ENCODE results near the gene PTK6.
"Not testable (repeated sequence)": the region's sequence is repeated elsewhere in the genome, so short reads cannot be mapped to it uniquely, and the experiment has no call there.

The PTK6 gene

DNA sequence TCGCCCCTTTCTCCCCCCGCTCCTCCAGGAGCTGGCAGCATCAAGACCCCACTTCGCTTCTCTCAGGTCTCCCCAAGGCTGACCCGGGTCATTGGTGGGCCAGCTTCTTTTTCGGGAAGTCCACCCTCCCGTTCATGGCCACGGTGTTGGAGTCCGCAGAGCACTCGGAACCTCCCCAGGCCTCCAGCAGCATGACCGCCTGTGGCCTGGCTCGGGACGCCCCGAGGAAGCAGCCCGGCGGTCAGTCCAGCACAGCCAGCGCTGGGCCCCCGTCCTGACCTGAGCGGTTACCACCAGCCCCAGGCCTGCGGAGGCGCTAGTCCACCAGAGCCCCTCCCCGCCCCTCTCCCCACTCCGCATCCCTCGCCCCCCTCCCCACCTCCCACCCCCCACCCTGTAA, 15.6 kb downstream of the PTK6 start:
- TF ChIP-seq FOXP2 (optimal IDR thresholded peaks at IDR 0.05; ENCODE audit: control extremely low read depth, extremely low read length, insufficient read depth): no peak
- Histone ChIP-seq H3K27ac (no peak overlapping the region), H3K36me3 (ENCODE audit: insufficient read depth, low read length) (peaks cover 13% of the 10 kb centered on the region; the same call in 1 of the 2 replicates), H3K9ac (ENCODE audit: insufficient read length) (peak overlapping the region; percentile 81), H3K9me3 (ENCODE audit: low read depth, low read length) (no peaks in the 10 kb centered on the region; the same call in 1 of the 2 replicates), H3K4me3 (peak overlapping the region; percentile 92)
- no peak for DNase-seq (ENCODE audit: low read depth, low spot score)

DNA sequence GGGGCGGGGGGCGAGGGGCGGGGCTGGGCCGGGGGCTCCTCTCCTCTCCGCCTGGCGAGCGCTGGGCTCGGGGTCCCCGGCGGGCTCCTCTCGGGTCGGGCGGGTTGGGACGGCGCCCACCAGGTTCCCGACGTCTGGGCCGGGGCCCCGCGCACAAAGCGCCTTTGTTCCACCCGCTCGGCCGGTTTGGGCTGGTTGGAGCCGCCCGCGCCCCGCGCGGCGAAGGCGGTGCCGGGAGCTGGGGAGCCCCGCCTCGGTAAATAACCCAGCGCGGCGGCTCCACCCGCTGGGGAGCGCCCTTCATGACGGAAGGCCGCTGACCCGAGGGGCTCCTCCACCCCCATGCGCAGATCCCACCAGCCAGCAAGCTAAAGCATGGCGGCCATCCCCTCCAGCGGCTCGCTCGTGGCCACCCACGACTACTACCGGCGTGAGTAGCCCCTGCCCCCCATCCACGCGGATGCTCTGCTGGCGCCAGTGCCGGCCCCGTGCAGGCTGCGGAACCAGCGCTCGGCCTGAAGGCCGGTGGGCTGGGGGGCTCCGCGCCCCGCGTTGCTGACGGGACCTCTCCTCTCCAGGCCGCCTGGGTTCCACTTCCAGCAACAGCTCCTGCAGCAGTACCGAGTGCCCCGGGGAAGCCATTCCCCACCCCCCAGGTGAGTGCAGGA, 16.1 kb downstream of the PTK6 start:
- Histone ChIP-seq H3K4me3 (peak overlapping the region; percentile 92), H3K9ac (ENCODE audit: insufficient read length) (peak overlapping the region; percentile 81), H3K9me3 (ENCODE audit: low read depth, low read length) (no peaks in the 10 kb centered on the region; the same call in 1 of the 2 replicates), H3K36me3 (ENCODE audit: insufficient read depth, low read length) (peaks cover 13% of the 10 kb centered on the region; the same call in 1 of the 2 replicates), H3K27ac (no peak overlapping the region; the same call in 1 of the 2 replicates)
- DNase-seq (ENCODE audit: low read depth, low spot score): no peak
- TF ChIP-seq POLR2AphosphoS5 (IDR thresholded peaks at IDR 0.05; ENCODE audit: borderline replicate concordance, low read depth, low read length) (no peak), EZH2 (IDR thresholded peaks at IDR 0.05) (no peak), FOXP2 (optimal IDR thresholded peaks at IDR 0.05; ENCODE audit: control extremely low read depth, extremely low read length, insufficient read depth) (no peak)

DNA sequence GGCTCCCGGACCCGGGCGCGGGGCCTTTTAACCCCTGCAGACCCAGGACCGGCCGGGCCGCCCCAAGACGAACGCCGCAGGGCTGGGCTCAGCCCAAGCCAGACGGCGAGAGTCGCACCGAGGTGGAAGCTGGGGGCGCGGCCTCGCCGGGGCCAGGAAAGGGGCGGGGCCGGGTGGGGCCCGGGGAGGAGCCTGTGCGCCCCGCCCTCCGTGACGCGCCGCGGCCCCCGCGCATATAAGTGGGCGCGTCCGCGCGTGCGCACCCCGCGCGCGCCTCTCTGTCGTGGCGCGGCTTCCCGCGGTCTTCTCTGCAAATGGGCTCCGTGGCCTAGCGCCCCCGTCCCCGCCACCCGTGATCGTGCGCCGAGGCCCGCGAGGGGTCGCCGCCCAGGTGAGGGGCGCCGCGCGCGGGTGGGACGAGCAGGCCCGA, 16.7 kb downstream of the PTK6 start, which contains the start of gene PPDPF:
Gene PPDPF, plus strand, starts transcription at position 262 of the 430 bp plus-strand sequence. CDS start 544 bp downstream, outside the sequence.
- no peak for TF ChIP-seq EZH2 (IDR thresholded peaks at IDR 0.05)
- peak; percentile 78 for TF ChIP-seq POLR2AphosphoS5 (IDR thresholded peaks at IDR 0.05; ENCODE audit: borderline replicate concordance, low read depth, low read length)
- H3K9ac ChIP-seq (ENCODE audit: insufficient read length): peak within 1 kb of the TSS; percentile 81
- H3K36me3 ChIP-seq (ENCODE audit: insufficient read depth, low read length): peaks cover 13% of the 10 kb centered on the region; the same call in 1 of the 2 replicates
- DNase-seq (ENCODE audit: low read depth, low spot score): no peak
- H3K27ac ChIP-seq: no peak within 1 kb of the TSS; the same call in 1 of the 2 replicates
- no peaks in the 10 kb centered on the region; the same call in 1 of the 2 replicates for H3K9me3 ChIP-seq (ENCODE audit: low read depth, low read length)
- H3K4me3 ChIP-seq: peak within 1 kb of the TSS; percentile 92

DNA sequence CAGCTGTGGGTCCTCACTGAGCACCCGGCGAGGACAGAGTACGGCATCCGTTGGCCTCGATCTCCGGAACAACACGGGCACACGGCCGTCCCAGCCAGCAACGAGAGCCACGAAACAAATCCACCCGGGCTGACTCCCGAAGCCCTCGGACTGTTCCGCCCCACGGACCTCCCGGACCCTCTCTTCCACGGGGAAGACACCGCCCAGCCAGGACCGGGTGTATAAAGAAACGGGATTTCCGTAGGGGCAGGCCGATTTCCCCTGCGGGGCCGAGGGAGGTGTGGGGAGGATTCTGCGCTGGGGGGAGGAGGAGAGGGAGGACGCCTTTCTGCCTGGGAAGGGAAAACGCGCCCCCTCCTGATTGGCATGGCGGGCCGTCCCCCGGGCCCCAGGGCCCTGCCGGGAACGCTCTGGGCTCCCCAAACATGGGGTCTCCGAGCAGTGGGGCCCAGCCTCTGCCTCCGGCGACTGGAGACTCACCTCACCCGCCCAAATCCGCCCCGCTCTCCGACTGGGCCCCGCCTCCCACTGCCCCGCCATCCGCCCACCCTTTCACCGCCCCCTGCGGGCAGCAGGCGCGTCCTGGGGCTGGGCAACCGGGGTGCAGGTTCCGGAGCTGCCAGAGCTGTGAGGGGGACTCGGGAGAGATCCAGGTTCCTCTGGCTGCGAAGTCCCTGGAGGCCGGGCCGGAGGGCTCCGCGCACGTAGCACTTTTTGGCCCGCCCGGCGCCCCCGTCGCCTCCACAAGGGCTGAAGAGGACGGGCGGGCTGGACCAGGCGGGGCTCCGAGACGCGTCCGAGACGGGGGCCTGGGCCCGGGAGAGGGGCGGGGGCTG, 17.3 kb downstream of the PTK6 start:
- Histone ChIP-seq H3K4me3 (peak overlapping the region; percentile 92), H3K9ac (ENCODE audit: insufficient read length) (peak overlapping the region; percentile 45), H3K27ac (no peak overlapping the region), H3K36me3 (ENCODE audit: insufficient read depth, low read length) (peaks cover 13% of the 10 kb centered on the region; the same call in 1 of the 2 replicates), H3K9me3 (ENCODE audit: low read depth, low read length) (no peaks in the 10 kb centered on the region; the same call in 1 of the 2 replicates)
- TF ChIP-seq EZH2 (IDR thresholded peaks at IDR 0.05): no peak
- TF ChIP-seq FOXP2 (optimal IDR thresholded peaks at IDR 0.05; ENCODE audit: control extremely low read depth, extremely low read length, insufficient read depth): no peak
- no peak for TF ChIP-seq POLR2AphosphoS5 (IDR thresholded peaks at IDR 0.05; ENCODE audit: borderline replicate concordance, low read depth, low read length)
- no peak for DNase-seq (ENCODE audit: low read depth, low spot score)

DNA sequence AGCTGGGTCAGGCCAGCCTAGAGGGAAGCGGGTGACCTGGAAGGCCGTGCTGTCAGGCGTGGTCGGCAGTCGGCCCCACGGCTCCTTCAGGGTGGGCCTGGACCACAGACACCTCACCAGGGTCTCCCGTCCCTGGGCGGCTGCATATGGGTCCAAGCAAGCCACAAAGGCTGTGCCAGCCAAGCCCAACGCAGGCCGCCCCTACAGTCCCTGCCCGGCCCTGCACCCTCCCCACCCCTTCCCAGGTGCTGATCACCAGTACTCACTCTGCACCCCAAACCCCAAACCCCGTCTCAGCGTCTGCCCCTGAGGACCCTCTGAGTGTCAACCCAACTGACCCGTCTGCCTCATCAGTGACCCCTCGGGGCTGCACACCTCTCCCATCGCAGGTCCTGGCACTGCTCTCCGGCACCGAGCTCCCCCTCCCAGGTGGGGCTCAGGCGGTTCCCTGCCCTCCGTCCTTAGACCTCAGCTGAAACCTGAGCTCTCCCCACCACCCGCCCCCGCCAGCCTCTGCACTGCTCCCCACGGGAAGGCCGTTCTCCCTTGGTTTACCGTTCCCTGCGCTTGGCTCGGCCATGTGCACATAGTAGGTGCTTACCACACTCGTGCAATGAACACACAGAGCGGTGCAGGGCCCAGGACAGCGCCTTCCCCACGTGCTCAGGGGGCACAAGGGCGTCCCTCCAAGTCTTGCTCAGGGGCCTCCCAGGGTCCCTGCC, 18.1 kb downstream of the PTK6 start:
- H3K4me3 ChIP-seq: peak overlapping the region; percentile 92
- H3K9me3 ChIP-seq (ENCODE audit: low read depth, low read length): no peaks in the 10 kb centered on the region; the same call in 1 of the 2 replicates
- no peak for TF ChIP-seq EZH2 (IDR thresholded peaks at IDR 0.05)
- no peak for TF ChIP-seq FOXP2 (optimal IDR thresholded peaks at IDR 0.05; ENCODE audit: control extremely low read depth, extremely low read length, insufficient read depth)
- DNase-seq (ENCODE audit: low read depth, low spot score): no peak
- no peak overlapping the region for H3K27ac ChIP-seq
- H3K9ac ChIP-seq (ENCODE audit: insufficient read length): no peak overlapping the region
- peaks cover 13% of the 10 kb centered on the region; the same call in 1 of the 2 replicates for H3K36me3 ChIP-seq (ENCODE audit: insufficient read depth, low read length)

DNA sequence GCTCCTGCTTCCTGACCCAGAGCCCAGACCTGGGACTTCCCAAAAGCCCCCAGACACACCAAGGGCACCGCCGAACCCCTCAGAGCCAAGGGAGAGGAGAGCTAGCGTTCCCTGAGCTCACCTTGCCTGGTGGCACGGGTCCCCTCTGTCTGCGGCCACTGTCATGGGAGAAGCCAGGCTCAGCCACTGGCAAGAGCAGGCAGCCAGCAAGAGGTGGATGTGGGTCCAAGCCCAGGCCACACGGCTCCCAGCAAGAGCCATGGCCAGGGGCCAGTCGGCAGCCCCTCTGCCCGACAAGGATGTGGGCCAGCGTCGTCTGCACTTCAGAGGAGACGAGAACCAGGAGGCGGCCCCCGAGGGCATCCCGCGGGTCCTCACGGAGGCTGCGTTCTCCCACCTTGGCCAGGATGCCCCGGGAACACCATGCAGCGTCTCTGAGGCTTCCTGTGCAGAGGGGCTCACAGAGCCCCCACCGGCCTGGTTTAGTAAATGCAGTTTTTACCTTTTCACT, 18.8 kb downstream of the PTK6 start:
- Histone ChIP-seq H3K9me3 (ENCODE audit: low read depth, low read length) (no peaks in the 10 kb centered on the region; the same call in 1 of the 2 replicates), H3K27ac (no peak overlapping the region), H3K36me3 (ENCODE audit: insufficient read depth, low read length) (peaks cover 13% of the 10 kb centered on the region; the same call in 1 of the 2 replicates), H3K4me3 (no peak overlapping the region), H3K9ac (ENCODE audit: insufficient read length) (no peak overlapping the region)
- TF ChIP-seq EZH2 (IDR thresholded peaks at IDR 0.05): no peak
- no peak for TF ChIP-seq POLR2AphosphoS5 (IDR thresholded peaks at IDR 0.05; ENCODE audit: borderline replicate concordance, low read depth, low read length)
- no peak for TF ChIP-seq FOXP2 (optimal IDR thresholded peaks at IDR 0.05; ENCODE audit: control extremely low read depth, extremely low read length, insufficient read depth)
- DNase-seq (ENCODE audit: low read depth, low spot score): no peak

DNA sequence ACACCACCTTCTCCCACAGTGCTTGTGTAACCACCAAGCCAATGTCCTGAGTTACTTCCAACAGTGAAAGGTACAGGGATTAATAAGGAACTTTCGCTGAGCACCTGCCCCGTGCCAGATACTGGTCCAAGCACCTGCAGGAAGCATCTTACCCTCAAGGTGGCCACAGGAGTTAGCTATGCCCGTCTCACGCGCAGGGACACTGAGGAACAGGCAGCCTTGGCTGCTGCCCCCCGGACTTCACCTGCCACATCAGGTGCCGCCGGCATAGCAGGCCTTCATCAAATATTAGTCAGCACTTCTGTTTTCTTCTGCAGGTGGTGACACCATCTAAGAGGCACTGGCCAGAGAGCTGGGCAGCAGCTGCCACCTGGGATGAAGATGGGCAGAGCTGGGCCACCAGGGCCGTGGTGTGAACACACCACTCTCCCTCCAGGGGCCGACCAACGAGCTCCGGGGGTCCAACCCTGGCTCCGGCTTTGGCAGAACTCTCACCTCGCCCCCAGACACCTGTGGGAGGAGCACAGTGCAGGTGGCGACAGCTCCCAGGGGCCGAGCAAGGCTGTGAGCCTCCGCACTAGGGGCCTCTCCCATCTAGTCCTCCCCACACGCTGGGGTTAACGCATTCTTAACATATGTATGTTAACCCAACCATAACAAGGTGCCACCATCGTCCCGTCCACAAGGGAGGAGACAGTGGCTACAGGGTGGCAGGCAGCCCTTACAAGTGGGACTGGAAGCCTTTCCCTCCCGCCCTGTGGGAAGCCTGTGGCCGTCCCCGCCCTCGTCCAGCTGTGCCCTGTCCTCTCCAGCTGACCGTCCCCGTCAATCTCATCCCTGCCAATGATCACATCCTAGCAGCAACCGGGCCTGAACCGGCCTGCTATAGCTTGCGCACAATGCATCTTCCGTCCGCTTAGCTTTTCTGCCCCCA, 19.5 kb downstream of the PTK6 start:
- Histone ChIP-seq H3K9me3 (ENCODE audit: low read depth, low read length) (no peaks in the 10 kb centered on the region; the same call in 1 of the 2 replicates), H3K36me3 (ENCODE audit: insufficient read depth, low read length) (peaks cover 8% of the 10 kb centered on the region; the same call in 1 of the 2 replicates), H3K9ac (ENCODE audit: insufficient read length) (no peak overlapping the region), H3K27ac (no peak overlapping the region), H3K4me3 (no peak overlapping the region)
- no peak for TF ChIP-seq FOXP2 (optimal IDR thresholded peaks at IDR 0.05; ENCODE audit: control extremely low read depth, extremely low read length, insufficient read depth)
- no peak for TF ChIP-seq EZH2 (IDR thresholded peaks at IDR 0.05)
- no peak for TF ChIP-seq POLR2AphosphoS5 (IDR thresholded peaks at IDR 0.05; ENCODE audit: borderline replicate concordance, low read depth, low read length)
- DNase-seq (ENCODE audit: low read depth, low spot score): no peak

DNA sequence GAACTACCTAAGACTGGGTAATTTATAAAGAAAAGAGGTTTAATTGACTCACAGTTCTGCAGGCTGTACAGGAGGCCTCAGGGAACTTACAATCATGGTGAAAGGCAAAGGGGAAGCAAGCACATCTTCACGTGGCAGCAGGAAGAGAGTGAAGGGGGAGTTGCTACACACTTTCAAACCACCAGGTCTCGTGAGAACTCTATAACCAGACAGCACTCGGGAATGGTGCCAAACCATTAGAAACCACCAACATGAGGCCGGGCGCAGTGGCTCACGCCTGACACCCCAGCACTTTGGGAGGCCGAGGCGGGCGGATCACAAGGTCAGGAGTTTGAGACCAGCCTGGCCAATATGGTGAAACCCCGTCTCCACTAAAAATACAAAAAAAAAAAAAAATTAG, 22.7 kb downstream of the PTK6 start:
- not testable (repeated sequence) for DNase-seq (ENCODE audit: low read depth, low spot score)

More for the DNA sequence above, 22.7 kb downstream of the PTK6 start:
- not testable (repeated sequence) for H3K9me3 ChIP-seq (ENCODE audit: low read depth, low read length); H3K4me3 ChIP-seq; H3K27ac ChIP-seq; H3K9ac ChIP-seq (ENCODE audit: insufficient read length); H3K36me3 ChIP-seq (ENCODE audit: insufficient read depth, low read length)
